Loucy (cell line): ENCODE results near the gene CD79A.

Experiments used
- H2AFZ ChIP-seq: fragments of 200-600 bp; sonication (generic); 2 replicates; pipeline ENCODE4 v1.6.0; 2016; ENCODE audit warnings: antibody characterized with exemption, mild to moderate bottlenecking, low read length, moderate library complexity
- H3F3A ChIP-seq: fragments of 200-600 bp; 2 replicates; pipeline ENCODE4 v1.6.0; 2016; ENCODE audit warnings: antibody characterized with exemption, low read depth, mild to moderate bottlenecking
- H3K27me3 ChIP-seq: fragments of 200-600 bp; sonication (generic); 2 replicates; pipeline ENCODE4 v1.6.1; 2014; ENCODE audit warnings: low read length, mild to moderate bottlenecking; ENCODE audit not compliant: insufficient read depth, poor library complexity, severe bottlenecking
- H3K36me3 ChIP-seq: fragments of 200-600 bp; sonication (generic); 2 replicates; pipeline ENCODE4 v1.6.1; 2016; ENCODE audit warnings: low read length; ENCODE audit not compliant: insufficient read depth
- H3K4me1 ChIP-seq: fragments of 200-600 bp; sonication (generic); 2 replicates; pipeline ENCODE4 v1.5.1; 2014; ENCODE audit warnings: low read length, mild to moderate bottlenecking; ENCODE audit not compliant: insufficient read depth, poor library complexity, severe bottlenecking
- H3K4me2 ChIP-seq: fragments of 200-600 bp; sonication (generic); 2 replicates; pipeline ENCODE4 v1.6.0; 2014; ENCODE audit warnings: antibody characterized with exemption, low read length, low read depth, mild to moderate bottlenecking; ENCODE audit not compliant: poor library complexity, severe bottlenecking
- H3K4me3 ChIP-seq: fragments of 200-600 bp; sonication (generic); 2 replicates; pipeline ENCODE4 v1.5.1; 2014; ENCODE audit warnings: low read length, mild to moderate bottlenecking, mixed read lengths; ENCODE audit not compliant: poor library complexity, severe bottlenecking
- H3K79me2 ChIP-seq: fragments of 200-600 bp; sonication (generic); 2 replicates; pipeline ENCODE4 v1.6.1; 2014; ENCODE audit warnings: low read length; ENCODE audit not compliant: insufficient read depth
- H3K9ac ChIP-seq: fragments of 200-600 bp; sonication (generic); 2 replicates; pipeline ENCODE4 v1.6.0; 2014; ENCODE audit warnings: mild to moderate bottlenecking, low read depth, low read length, moderate library complexity; ENCODE audit not compliant: poor library complexity, severe bottlenecking
- H3K9me2 ChIP-seq: fragments of 200-600 bp; sonication (generic); replicated peaks from 2 replicates; pipeline ENCODE4 v1.6.1; 2016; ENCODE audit warnings: low read depth, low read length, mixed read lengths
- H3K9me3 ChIP-seq: fragments of 200-600 bp; sonication (generic); 2 replicates; pipeline ENCODE4 v1.6.1; 2014; ENCODE audit warnings: mild to moderate bottlenecking, antibody characterized with exemption, low read length, low read depth; ENCODE audit not compliant: insufficient read depth
- H4K20me1 ChIP-seq: fragments of 200-600 bp; sonication (generic); 2 replicates; pipeline ENCODE4 v1.6.0; 2014; ENCODE audit warnings: antibody characterized with exemption, low read length, mild to moderate bottlenecking; ENCODE audit not compliant: insufficient read depth, poor library complexity, severe bottlenecking
- EZH2phosphoT487 ChIP-seq: fragments of 200-600 bp; IDR thresholded peaks from 2 replicates; pipeline ENCODE4 v1.6.1; 2018; ENCODE audit warnings: antibody characterized with exemption, mild to moderate bottlenecking, moderate library complexity, borderline replicate concordance
- TF ChIP-seq, protein P1 (sequence below): fragments of 200-600 bp; sonication (generic); conservative IDR thresholded peaks from 2 replicates; pipeline ENCODE4 v1.5.1; 2014; ENCODE audit warnings: mild to moderate bottlenecking, antibody characterized with exemption, low read length

Gene CD79A

GRCh38 chr19:41928754-41929535 is 51.9 kb downstream of the CD79A start:
- Histone ChIP-seq H2AFZ (peak overlapping the region; percentile 94), H3K4me2 (peak overlapping the region; percentile 97), H3K9me2 (no peaks in the 10 kb centered on the region), H3K79me2 (peaks cover 10% of the 10 kb centered on the region; the same call in 1 of the 2 replicates), H4K20me1 (no peaks in the 10 kb centered on the region), H3K9ac (peak overlapping the region; percentile 88), H3K4me3 (peak overlapping the region; percentile 98), H3K36me3 (no peaks in the 10 kb centered on the region), H3K27me3 (no peaks in the 10 kb centered on the region), H3K9me3 (no peaks in the 10 kb centered on the region), H3F3A (no peaks in the 10 kb centered on the region), H3K4me1 (peaks cover 17% of the 10 kb centered on the region)
- TF ChIP-seq EZH2phosphoT487, result no peak
- TF ChIP-seq, protein P1, sequence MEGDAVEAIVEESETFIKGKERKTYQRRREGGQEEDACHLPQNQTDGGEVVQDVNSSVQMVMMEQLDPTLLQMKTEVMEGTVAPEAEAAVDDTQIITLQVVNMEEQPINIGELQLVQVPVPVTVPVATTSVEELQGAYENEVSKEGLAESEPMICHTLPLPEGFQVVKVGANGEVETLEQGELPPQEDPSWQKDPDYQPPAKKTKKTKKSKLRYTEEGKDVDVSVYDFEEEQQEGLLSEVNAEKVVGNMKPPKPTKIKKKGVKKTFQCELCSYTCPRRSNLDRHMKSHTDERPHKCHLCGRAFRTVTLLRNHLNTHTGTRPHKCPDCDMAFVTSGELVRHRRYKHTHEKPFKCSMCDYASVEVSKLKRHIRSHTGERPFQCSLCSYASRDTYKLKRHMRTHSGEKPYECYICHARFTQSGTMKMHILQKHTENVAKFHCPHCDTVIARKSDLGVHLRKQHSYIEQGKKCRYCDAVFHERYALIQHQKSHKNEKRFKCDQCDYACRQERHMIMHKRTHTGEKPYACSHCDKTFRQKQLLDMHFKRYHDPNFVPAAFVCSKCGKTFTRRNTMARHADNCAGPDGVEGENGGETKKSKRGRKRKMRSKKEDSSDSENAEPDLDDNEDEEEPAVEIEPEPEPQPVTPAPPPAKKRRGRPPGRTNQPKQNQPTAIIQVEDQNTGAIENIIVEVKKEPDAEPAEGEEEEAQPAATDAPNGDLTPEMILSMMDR, result no peak

DNA sequence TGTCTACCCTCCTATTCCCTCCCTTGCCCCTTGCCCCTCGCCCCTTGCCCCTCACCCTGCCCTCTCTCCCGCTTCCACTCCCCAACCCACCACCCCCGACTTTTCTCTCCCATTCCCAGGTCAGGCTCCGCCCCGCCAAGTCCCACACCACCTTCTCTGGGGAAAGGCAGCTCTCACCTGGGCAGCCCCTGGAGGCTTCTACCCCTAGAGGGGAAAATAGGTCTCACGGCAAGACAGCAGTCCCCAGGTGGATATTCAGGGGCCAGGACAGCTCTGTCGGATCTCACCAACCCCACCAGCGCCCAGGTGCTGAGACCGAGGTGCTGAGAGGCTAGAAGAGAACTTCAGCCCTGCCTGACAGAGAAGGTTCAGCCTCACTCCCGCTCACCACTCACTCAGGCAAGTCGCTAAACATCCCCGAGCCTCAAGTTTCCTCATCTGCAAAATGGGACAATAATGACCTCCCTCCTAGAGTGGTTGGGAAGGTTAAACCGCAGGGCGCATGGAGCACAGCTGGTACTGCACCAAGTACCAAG is 52.5 kb downstream of the CD79A start:
- Histone ChIP-seq H3K4me2 (peak overlapping the region; percentile 97), H3K9me2 (no peaks in the 10 kb centered on the region), H3K4me3 (peak overlapping the region; percentile 98), H3K79me2 (peaks cover 10% of the 10 kb centered on the region; the same call in 1 of the 2 replicates), H2AFZ (no peak overlapping the region), H3F3A (no peaks in the 10 kb centered on the region), H4K20me1 (no peaks in the 10 kb centered on the region), H3K4me1 (peaks cover 24% of the 10 kb centered on the region), H3K9ac (peak overlapping the region; percentile 88), H3K36me3 (no peaks in the 10 kb centered on the region), H3K9me3 (no peaks in the 10 kb centered on the region), H3K27me3 (no peaks in the 10 kb centered on the region)
- TF ChIP-seq EZH2phosphoT487, result no peak
- TF ChIP-seq, protein P1, result no peak

DNA sequence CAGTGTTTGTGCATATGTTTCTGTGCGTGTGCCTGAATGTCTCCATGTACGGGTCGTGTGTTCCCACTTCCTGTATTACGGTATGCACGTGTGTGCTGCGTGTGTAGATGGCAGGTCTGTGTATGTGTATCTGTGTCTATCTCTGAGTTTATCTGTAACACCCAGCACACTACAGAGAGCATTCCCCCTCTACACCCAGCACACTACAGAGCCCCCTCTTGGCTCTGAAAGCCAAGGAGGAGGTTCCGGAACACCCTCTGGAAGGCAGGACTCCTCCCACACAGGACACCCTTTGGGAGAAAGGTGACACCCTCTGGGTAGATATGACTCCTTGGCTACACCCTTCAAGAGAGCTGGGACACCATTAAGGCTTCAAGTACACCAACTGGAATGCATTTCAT is 53.2 kb downstream of the CD79A start:
- Histone ChIP-seq H3K27me3 (no peaks in the 10 kb centered on the region), H3F3A (no peaks in the 10 kb centered on the region), H3K79me2 (peaks cover 10% of the 10 kb centered on the region; the same call in 1 of the 2 replicates), H3K4me3 (no peak overlapping the region), H2AFZ (no peak overlapping the region), H3K9me2 (no peaks in the 10 kb centered on the region), H3K9ac (no peak overlapping the region), H3K4me2 (no peak overlapping the region), H3K4me1 (peaks cover 29% of the 10 kb centered on the region), H3K36me3 (no peaks in the 10 kb centered on the region), H4K20me1 (no peaks in the 10 kb centered on the region), H3K9me3 (no peaks in the 10 kb centered on the region)
- TF ChIP-seq EZH2phosphoT487, result no peak
- TF ChIP-seq, protein P1, result no peak
